Vagina (tissue), 2 donors: Measurements from ENCODE around the gene LGR4. TPM values are rescaled to one million over a fixed set of nuclear protein-coding genes. Genes with fewer than 3 reads are reported as not detected.

Experiments
- DNase-seq, 2 donors: peaks; one replicate each; pipeline ENCODE4 v3.0.0-alpha.2; 2017; ENCODE audit errors: extremely low spot score in 2 of 2
- H3K27ac ChIP-seq: fragments of 200-600 bp; sonication (generic); one replicate; pipeline ENCODE4 v1.5.1; 2019
- H3K27me3 ChIP-seq: fragments of 200-600 bp; sonication (generic); one replicate; pipeline ENCODE4 v1.5.1; 2019
- H3K36me3 ChIP-seq, 2 donors: fragments of 200-600 bp; sonication (generic); one replicate each; pipeline ENCODE4 v1.5.1; 2017 to 2019
- H3K4me1 ChIP-seq: fragments of 200-600 bp; sonication (generic); one replicate; pipeline ENCODE4 v1.5.1; 2019
- H3K4me3 ChIP-seq, 2 donors: fragments of 200-600 bp; sonication (generic); 1 replicate in 1 of 2; 2 replicates in 1 of 2; pipeline ENCODE4 v1.5.1; 2016 to 2019
- H3K9me3 ChIP-seq: fragments of 200-600 bp; sonication (generic); one replicate; pipeline ENCODE4 v1.5.1; 2019
- CTCF ChIP-seq, 3 experiments: fragments of 450-650 bp in 2 of 3; fragments of 200-600 bp in 1 of 3; sonication (generic) in 1 of 3; IDR thresholded peaks; one replicate each; pipeline ENCODE4 v1.5.1; 2017 to 2019; ENCODE audit warnings: antibody characterized with exemption in 3 of 3, mild to moderate bottlenecking in 2 of 3, moderate library complexity in 2 of 3
- POLR2A ChIP-seq, 2 donors: fragments of 450-650 bp; IDR thresholded peaks; one replicate each; pipeline ENCODE4 v1.6.1; 2017; ENCODE audit warnings: antibody characterized with exemption in 2 of 2, mild to moderate bottlenecking in 2 of 2, moderate library complexity in 2 of 2
- POLR2AphosphoS5 ChIP-seq, 2 donors: sonication (generic); formaldehyde crosslinking; IDR thresholded peaks; one replicate each; pipeline ENCODE4 v1.9.0; 2017; ENCODE audit warnings: antibody characterized with exemption in 2 of 2, mild to moderate bottlenecking in 2 of 2, low read depth in 1 of 2; ENCODE audit not compliant: insufficient read depth in 1 of 2
- intact Hi-C: fragments of 100-400 bp; cut with DNase I; formaldehyde crosslinking; loops from one replicate; pipeline ENCODE4 v1.15.1; 2023
- total RNA-seq: library from RNA; depleted of rRNA; stranded (reverse); fragments of >200 nt; gene quantifications from one replicate; pipeline ENCODE4 v1.2.3, GENCODE V29; 2016

The LGR4 gene
- total RNA-seq, 1 donor from 2014 or later = 65.6 TPM

GRCh38 chr11:27466363-27466762 is 6.2 kb downstream of the LGR4 start:
- no peak for DNase-seq
- Histone ChIP-seq H3K27ac (no peak overlapping the region), H3K9me3 (no peaks in the 10 kb centered on the region), H3K27me3 (no peaks in the 10 kb centered on the region), H3K36me3 (no peaks in the 10 kb centered on the region), H3K4me3 (no peak overlapping the region), H3K4me1 (peaks cover 51% of the 10 kb centered on the region)
- intact Hi-C loops = no loop called here
- no peak for TF ChIP-seq POLR2AphosphoS5 (IDR thresholded peaks at IDR 0.05; ENCODE audit: insufficient read depth in 1 of 2, low read depth in 1 of 2)
- no peak for TF ChIP-seq CTCF (IDR thresholded peaks at IDR 0.05)
- no peak for TF ChIP-seq POLR2A (IDR thresholded peaks at IDR 0.05)

GRCh38 chr11:27465629-27466028 is 7.0 kb downstream of the LGR4 start:
- Histone ChIP-seq H3K4me3 (no peak overlapping the region), H3K9me3 (no peaks in the 10 kb centered on the region), H3K4me1 (peaks cover 43% of the 10 kb centered on the region), H3K36me3 (no peaks in the 10 kb centered on the region), H3K27me3 (no peaks in the 10 kb centered on the region), H3K27ac (no peak overlapping the region)
- intact Hi-C loops = no loop called here
- no peak for TF ChIP-seq POLR2AphosphoS5 (IDR thresholded peaks at IDR 0.05; ENCODE audit: insufficient read depth in 1 of 2, low read depth in 1 of 2)
- TF ChIP-seq CTCF (IDR thresholded peaks at IDR 0.05) = no peak
- TF ChIP-seq POLR2A (IDR thresholded peaks at IDR 0.05) = no peak
- no peak for DNase-seq

GRCh38 chr11:27464909-27465308 is 7.7 kb downstream of the LGR4 start:
- H3K4me1 ChIP-seq = peaks cover 36% of the 10 kb centered on the region

GRCh38 chr11:27464289-27464696 is 8.3 kb downstream of the LGR4 start:
- Histone ChIP-seq H3K4me1 (peaks cover 34% of the 10 kb centered on the region), H3K36me3 (no peaks in the 10 kb centered on the region), H3K9me3 (no peaks in the 10 kb centered on the region), H3K4me3 (no peak overlapping the region), H3K27ac (no peak overlapping the region), H3K27me3 (no peaks in the 10 kb centered on the region)
- DNase-seq = no peak
- TF ChIP-seq POLR2AphosphoS5 (IDR thresholded peaks at IDR 0.05; ENCODE audit: insufficient read depth in 1 of 2, low read depth in 1 of 2) (no peak), CTCF (IDR thresholded peaks at IDR 0.05) (no peak), POLR2A (IDR thresholded peaks at IDR 0.05) (no peak)
- intact Hi-C loops = no loop called here

More at GRCh38 chr11:27464909-27465308, 7.7 kb downstream of the LGR4 start:
- intact Hi-C loops = no loop called here
- Histone ChIP-seq H3K9me3 (no peaks in the 10 kb centered on the region), H3K4me3 (no peak overlapping the region), H3K36me3 (no peaks in the 10 kb centered on the region), H3K27ac (no peak overlapping the region), H3K27me3 (no peaks in the 10 kb centered on the region)
- no peak for DNase-seq
- TF ChIP-seq POLR2A (IDR thresholded peaks at IDR 0.05) (no peak), POLR2AphosphoS5 (IDR thresholded peaks at IDR 0.05; ENCODE audit: insufficient read depth in 1 of 2, low read depth in 1 of 2) (no peak), CTCF (IDR thresholded peaks at IDR 0.05) (no peak)

- DNase-seq = no peak
- Histone ChIP-seq H3K4me3 (no peak overlapping the region), H3K9me3 (no peaks in the 10 kb centered on the region), H3K27ac (no peak overlapping the region), H3K4me1 (peaks cover 30% of the 10 kb centered on the region), H3K27me3 (no peaks in the 10 kb centered on the region), H3K36me3 (no peaks in the 10 kb centered on the region)
- no peak for TF ChIP-seq POLR2AphosphoS5 (IDR thresholded peaks at IDR 0.05; ENCODE audit: insufficient read depth in 1 of 2, low read depth in 1 of 2)
- no peak for TF ChIP-seq POLR2A (IDR thresholded peaks at IDR 0.05)
- no peak for TF ChIP-seq CTCF (IDR thresholded peaks at IDR 0.05)
- intact Hi-C loops = no loop called here
These were observed 10.0 kb downstream of the LGR4 start for GRCh38 chr11:27462543-27462942.
